NCI-H2107 (cell line): ENCODE data around the gene IGLL1.
"Not testable (repeated sequence)": the region's sequence is repeated elsewhere in the genome, so short reads cannot be mapped to it uniquely, and the experiment has no call there.

ENCODE experiments used
- DNase-seq: peaks from one replicate; lab custom pipeline; 2025; lab: John Stamatoyannopoulos, UW

Gene IGLL1

DNA sequence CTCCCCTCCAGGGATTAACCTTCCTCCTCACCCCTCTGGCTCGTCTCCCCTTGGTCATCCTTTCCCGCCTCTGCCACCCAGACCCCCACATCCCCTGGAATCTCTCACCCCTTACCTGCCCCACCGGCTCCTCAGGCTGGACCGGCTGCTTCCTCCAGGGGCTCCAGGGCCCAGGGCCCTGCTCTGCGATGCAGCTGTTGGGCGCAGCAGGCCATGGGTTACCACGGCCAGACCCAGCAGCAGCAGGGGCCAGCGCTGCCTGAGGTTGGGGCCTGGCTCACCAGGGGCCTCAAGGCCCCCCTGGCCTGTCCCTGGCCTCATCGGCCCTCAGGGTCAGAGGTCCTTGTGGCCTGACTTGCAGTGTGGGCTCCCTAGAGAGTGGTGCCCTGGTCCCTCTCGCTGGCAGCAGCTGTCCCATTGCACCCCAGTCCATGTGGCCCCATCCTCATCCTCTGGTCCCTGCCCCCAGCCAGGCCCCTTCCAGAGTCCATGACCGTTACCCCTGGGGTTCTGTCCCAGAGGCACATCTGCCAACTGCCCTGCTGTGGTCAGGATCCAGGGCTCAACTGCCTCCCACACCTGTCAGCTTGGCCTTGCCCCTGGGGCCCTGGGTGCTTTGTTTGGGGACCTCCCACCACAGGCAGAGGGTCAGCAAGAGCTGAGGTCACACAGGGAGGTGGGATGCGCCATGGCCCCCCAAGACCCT lies at the start of gene IGLL1:
IGLL1 (minus strand) TSS at position 421 of the 706 bp plus-strand sequence; CDS start at position 321, 100 bp downstream.
- no peak for DNase-seq

DNA sequence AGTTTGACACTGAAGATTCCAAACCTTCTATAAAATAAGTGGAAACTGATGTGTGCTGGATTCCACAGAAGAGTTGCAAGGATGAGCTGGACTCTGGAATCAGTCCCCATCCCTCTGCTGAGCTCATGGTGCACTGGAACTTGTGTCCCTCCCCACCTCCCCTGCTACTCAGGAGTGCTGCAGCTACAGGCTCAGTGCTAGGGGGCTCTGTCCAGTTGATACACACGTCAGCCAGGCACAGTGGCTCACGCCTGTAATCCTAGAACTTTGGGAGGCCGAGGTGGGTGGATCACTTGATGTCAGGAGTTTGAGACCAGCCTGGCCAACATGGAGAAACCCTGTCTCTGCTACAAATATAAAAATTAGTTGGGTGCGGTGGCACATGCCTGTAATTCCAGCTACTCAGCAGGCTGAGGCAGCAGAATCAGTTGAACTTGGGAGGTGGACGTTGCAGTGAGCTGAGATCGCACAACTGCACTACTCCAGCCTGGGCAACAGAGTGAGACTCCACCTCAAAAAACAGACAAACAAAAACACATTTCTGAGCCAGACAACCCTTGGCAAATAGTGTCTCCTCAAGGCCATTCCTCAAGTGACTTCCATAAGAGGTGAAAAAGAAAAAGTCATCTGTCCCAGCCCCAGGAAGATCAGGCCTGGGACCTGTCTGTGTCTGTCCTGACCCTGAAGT lies 48.1 kb upstream of the IGLL1 start:
- DNase-seq, result not testable (repeated sequence)

DNA sequence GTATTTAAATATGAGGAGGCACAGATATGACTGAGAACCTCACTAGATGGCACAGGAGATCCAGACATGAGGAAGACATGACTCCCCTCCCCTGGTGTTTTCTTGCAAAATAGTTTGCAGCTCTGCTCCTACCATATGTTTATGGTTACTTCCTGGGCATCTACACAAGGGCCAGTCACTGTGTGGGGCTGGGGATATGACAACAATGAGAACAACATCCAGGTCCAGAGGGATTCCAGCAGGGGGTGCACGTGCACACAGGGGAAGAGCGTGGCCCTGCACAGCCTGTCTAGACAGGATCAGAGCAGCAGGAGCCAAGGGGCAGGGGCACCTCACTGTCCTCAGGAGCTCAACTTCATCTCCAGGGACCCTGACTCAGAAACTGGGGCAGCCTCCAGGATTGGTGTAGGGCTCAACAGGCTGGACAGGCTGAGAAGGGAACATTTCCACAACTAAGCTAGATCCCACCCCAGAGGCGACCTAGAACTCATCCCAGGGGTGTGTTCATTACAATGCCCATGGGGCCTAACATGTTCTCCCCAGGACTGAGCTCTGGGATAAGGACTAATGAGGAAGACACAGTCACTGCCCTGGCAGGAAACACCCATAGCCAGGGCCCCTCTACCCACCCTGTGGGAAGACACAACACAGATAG lies 47.4 kb upstream of the IGLL1 start:
- DNase-seq, result not testable (repeated sequence)

DNA sequence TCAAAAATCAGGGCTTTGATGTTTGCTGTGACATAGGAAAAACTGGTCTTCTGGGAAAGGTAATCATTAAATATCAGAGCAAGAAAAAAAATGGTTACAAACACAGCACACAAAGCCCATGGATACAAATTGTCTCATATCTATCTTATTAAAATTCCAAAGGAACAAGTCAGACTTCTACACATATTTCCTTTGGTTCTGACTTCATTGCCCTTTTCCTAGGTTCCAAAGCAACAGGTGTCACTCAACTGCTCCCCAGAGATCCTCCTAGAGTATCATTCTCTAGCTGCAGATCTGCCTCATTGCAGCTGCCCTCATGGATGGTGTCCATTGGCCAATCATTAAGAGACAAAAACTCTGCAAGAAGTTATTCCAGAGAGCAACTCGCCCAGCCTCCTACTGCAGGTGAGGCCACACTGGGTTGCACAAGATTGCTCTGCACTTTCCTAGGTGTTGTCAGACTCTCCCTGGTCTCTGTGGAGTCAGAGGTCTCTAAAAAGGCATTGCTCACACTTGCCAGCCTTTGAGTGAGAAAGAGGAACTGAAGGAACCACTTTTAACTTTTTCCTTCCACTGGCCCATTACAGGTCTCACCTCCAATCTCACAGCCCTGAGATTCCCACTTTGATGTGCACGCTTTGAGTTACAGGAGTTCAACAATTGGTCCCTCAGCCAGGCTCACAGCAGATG lies 46.3 kb upstream of the IGLL1 start:
- no peak for DNase-seq

DNA sequence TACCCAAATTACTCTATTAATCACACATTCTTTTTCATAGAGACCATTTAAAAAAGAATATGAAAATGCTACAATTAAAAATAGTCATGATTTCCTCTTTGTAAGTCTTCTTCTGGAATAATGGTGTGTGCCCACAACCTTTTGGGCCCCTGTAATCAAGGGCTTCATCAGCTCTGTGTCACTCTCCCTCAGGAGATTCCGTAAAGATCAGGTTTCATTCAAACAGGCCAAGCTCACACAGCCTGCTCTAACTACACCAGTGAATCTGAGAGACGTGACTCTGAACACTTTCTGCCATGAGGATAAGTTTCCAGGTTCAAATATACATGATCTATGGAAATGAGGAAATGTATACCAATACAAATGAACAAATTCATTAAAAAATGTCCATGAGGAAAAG lies 42.5 kb upstream of the IGLL1 start:
- no peak for DNase-seq

DNA sequence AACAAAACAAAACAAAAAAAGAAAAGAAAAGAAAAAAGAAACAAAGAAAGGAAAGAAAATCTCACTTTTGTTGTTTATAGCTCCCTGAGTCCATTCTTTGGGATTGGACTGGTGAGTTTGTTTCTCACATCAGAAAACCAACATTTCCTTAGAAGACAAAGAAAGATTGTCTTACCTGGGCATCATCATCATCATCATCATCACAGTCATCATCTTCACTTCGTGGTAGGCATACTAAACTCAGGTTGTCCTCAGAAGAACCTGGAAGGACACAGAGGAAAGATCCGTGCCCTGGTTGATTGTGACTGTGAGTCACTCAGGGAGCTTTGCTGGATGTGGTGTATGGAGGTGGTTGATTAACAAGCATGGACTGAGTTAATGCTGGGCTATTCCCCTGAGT lies 41.8 kb upstream of the IGLL1 start:
- not testable (repeated sequence) for DNase-seq

DNA sequence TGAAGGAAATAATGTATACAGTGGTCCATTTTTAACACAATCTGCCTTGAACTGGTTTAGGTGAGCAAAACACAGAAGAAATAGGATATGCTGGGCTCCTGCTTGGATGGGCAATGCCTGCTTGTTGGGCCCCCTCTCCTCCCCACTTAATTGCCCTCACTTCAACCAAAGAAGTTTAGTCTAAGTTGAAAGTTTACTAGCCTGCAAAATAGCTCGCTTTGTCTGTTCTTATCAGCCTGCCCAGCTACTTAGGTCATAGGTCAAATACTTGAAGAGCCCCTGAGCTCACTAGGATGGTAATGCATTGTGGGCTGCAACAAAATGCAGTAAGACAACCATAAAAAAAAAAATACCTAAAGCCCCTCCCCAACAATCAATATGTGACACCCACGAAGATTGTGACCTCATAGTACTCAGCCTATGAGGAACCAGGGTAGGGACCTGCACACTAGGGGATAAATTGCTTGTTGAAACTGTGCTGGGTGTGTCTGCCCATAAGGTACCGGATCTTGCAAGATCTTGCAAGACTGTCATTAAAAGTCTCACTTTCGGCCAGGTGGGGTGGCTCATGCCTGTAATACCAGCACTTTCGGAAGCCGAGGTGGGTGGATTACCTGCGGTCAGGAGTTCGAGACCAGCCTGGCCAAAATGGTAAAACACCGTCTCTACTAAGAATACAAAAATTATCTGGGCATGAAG lies 41.1 kb upstream of the IGLL1 start:
- DNase-seq, result no peak

DNA sequence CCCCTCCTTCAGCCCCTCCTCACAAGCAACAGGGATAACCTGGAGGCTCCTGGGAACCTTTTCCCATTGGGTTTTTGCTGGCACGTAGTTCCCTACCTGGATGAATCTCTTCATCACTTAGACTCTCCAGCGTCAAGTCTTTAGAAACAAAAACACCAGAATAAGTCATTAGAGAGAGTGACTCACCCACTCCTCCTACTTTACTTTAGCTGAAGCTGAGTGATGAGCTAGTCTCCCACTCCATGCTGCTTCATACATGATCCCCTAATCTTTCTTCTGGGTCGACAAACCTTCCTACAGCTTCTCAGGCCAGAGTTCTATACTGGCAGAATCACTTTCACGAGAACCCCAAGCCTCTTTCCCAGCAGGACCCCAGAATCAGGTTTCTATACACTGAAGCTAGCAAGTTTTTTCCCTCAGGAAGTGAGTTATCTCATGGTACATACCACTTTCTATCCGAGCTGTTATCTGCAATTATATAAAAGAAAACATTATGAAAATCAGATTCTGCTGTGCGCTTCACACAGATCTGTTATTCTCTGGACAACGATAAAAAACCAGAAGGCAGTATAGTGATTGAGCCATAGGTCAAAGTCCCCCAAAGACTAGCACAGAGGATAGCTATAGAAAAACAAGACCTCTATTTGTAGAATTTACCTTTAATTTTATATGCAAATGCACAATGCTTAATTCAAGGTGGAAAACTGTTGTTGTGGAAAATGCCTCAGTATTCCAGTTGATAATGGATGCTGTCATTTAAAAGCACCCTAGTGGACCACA lies 33.3 kb upstream of the IGLL1 start:
- DNase-seq, result no peak

DNA sequence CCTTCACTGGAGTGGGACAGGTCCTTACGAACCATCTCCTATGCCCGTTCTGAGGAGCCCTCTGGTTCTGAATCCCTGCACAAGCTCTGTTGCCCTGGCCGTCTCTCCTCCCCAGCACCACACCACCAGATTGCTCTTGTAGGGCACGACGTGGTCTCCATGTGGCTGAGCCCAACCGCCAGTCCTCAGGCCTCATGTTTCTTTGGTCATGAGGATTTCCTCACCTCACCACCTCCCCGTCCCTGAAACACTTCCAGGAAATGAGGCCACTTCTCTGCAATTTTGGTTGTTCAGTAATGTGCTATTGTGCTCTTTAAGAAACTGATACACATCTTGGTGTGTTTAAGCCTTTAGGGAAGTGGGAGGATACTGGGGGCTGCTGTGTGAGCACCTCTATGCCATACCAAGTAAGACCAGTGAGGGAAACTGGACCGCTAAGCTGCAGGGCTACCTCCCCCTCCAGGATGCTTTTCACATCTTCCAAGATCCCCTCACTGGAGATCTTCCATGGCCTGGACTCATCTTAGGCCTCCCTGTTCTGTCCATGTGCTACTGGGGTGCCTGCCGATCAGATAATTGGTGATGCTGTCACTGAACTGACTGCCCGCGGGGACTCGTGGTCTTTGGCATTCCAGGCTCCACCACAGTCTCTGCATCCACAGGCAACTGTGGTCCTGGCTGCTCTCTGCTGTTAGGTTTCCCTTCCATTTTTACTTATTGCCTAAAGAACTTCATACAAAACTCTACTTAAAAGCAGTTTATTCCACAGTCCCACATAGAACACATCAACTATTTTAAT lies 30.1 kb upstream of the IGLL1 start:
- DNase-seq, result no peak

DNA sequence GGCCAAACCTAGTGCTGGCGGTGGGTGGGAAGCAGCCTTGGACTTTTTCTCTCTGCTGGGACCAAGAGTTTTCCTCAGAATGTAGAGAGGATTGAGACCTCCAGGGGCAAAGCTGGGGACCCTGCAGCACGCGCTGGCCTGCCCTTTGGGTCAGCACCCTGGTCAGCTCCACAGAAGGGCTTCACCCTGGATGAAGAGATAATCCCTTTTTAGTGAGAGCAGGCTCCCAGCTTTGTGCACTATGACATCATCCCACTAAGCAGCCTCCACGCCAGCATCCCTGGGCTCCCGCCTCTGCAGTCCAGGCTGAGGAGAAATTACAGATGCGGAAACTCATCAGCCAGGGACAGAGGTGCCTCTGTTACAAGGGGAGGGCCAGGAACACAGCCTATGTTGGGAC lies 28.5 kb upstream of the IGLL1 start:
- DNase-seq, result no peak

DNA sequence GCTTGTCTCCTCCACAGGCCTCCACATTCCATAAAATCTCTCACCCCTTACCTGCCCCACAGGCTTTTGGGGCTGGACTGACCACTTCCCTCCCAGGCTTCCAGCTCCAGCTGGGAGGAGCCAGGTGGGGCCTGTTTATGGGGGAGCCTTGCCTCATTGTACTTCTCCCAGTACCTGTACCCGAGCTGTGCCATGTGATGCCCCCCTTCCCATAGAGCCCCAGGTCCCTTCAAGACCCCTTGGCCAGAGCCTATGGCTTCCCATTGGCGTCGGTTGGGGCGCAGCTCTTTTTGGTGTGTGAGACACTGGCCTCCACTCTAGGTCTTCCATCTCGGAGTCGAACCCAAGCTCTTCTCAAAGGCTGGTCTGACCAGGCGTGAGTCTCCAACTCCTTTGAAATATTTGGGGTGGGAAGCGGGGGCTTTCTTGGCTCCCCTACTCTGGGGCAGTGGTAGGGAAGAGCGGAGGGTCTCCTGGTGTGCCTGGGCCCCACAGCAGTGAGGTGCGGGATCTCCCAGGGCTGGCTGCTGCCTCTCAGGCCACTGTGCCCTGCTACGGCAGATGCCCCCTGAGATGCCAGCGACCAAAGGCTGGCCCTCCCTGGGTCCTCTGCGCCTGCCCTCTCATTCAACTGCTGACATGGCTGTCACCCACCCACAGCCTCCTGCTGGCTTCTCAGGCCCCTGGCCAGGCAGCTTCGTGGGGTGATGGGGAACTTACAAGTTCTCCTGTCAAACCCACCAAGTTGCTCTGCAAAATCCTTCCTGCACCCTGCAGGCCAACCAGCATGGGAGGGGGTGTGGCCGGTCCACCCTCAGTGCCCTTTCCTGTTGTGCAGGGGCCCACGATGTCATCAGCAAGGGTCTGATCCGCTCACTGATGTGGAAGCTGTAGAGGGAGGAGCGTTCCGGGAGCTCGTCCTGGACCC lies 26.4 kb upstream of the IGLL1 start:
- DNase-seq, result no peak

DNA sequence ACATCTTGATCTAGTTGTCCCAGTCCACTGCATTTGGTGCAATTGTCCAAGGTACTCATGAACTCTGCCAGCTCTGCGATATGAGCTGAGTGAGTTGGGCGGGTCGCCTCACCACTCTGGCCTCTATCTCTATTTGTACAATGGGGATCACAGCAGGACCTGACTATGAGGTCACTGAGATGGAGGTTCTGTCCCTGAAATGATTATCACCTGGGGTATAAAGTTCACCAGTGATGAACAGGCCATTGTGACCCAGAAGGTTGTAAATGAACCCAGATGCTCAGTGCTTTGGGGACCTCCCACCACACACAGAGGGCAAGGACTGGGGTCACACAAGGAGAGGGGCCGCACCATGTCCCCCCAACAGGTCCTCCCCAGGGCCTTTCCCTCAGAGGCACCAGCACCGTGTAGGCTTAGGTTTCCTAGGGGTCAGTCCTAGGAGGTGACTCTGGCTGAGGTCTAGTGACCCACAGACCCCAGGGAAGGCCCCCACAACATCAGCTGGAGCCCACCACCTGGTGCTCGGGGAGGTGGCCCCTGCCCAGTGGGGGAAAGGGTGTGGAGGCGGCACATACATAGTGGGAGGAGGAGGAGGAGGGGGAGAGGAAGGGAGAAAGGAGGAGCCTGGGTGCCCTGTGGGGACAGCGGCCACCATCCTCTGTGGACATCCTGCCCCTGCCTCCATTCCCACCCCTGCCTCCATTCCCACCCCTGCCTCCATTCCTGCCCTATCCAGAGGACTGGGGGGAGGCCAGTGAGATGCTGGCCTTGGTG lies 25.0 kb upstream of the IGLL1 start:
- no peak for DNase-seq

DNA sequence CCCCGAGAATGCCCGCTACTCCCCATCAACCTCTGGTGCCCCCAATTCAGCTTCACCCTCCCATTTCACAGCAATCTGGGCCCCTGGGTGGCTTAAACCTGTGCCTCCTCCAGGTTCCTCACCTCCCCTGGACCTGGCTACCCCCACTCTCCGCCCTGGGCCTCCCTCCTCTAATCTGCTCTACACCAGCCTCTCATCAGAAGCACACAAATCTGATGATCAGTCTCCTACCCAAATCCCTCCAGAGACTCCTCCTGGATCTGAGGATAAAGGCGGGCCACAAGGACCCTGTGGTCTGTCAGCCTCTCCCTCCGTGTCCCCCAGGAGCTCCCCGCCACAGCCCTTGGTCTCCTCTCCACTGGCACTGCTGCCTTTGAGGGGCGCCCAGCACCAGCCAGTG lies 23.2 kb upstream of the IGLL1 start:
- no peak for DNase-seq

DNA sequence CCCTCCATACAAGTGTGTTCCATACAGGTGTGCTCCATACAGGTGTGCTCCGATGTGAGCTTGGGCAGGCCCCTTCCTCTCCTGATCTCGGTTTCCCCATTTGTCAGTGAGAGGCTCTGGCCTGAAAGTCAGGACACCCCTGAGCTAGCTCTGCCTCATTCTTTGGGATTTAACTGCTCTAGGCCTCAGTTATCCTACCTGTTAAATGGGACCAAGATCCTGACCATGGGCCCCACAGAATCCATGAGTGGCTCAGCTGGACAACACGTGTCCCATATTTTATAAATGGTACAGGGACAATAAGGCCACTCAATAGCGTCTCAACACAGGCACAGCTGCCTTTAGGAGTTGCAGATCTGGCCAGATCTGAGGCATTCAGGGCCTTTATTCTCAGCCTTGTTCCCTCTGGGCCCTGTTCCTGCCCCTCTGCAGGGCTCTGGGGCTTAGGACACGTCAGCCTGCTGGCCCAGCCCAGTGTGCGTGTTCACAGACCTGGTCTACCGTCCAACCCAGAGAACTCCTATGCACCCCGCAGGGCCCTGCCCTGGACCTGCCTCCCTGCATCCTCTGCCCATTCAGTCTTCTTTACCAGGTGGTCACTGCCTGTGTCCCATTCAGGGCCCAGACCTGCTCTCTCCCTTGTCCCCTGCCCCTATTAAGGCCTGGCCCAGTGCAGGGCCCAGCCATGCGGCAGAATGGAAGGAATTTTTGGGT lies 18.9 kb upstream of the IGLL1 start:
- no peak for DNase-seq

DNA sequence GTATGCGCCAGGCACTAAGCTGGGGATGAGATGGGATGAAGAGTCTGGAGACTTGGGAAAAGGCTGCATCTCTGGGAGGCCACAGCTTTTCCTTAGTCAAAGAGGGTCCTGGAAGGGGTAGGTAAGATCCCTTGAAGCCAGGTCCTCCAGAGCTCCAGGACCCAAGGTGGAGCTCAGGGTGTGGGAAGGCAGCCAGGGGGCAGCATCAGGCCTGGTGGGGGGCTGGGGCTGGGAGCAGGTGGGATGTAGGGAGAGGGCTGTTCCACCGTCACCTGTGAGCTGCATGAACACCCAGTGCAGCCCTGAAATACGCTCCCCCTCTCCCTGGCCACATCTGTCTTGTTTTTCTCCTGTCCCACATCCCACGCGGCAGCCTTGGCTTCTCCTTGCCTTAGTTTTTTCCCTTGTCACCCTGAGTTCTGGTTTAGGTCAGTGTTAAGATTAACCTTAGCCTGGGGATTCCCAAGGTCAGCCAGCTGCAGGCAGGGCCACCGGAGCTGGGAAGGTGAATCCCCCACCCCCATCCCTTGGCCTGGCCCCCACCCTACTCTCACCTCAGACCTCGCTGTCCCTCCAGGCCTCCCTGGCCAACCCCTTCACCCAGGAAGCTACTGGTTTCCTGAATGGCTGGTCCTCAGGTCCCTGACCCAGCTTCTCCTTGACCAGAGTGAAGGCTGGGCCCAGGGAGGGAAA lies 17.6 kb upstream of the IGLL1 start:
- not testable (repeated sequence) for DNase-seq

DNA sequence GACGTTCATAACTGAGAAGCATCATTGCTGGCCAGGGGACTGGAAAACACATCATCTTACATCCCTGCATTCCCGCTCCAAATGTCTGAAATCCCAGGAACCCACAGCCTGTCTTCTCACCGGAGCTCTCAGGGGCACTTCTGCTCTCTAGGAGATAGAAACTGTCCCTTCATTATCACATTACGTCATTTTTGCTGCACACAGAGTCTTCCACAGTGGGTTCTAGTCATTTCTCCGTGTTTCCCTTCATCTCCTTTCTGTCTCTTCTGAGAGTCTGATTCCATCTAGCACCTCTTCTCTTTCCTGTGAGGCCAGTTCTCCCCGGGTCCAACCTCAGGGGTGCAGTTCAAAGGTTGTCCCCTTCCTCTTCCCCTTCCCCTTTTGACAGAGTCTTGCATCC lies 15.8 kb upstream of the IGLL1 start:
- DNase-seq, result not testable (repeated sequence)

DNA sequence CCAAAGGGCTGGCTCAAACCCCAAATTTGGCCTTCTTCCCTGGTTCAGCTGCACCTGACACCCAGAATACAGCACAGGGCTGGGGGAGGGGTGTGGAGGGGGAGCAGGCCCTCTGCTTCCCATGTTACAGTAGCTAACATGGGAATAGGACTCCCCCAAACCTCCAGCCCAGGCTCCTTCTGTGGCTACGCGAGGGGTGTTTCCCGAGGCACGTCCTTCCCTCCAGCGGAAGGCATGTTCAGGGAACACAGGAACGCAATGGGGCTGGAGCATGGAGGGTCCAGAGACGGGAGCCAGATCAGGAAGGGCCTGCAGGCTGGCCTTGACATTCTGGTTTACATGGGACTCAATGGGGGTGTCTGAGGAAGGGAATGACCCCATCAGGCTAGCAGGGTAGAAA lies 11.8 kb upstream of the IGLL1 start:
- no peak for DNase-seq
